HG03045 (cell line): ENCODE measurements around the gene KCNJ16.

ENCODE experiments used
- ATAC-seq: cut with Tn5 transposase; IDR thresholded peaks from one replicate; pipeline ENCODE4 v1.9.1; 2021; ENCODE audit warnings: mild to moderate bottlenecking, moderate library complexity; ENCODE audit not compliant: unreplicated experiment

Gene KCNJ16

GRCh38 chr17:70067134-70067533 lies 7.9 kb upstream of the KCNJ16 start:
- ATAC-seq: no peak

GRCh38 chr17:70070305-70071027 lies 4.6 kb upstream of the KCNJ16 start:
- ATAC-seq: no peak

GRCh38 chr17:70071127-70071526 lies 3.9 kb upstream of the KCNJ16 start:
- ATAC-seq: no peak

GRCh38 chr17:70071620-70072019 lies 3.4 kb upstream of the KCNJ16 start:
- no peak for ATAC-seq

GRCh38 chr17:70072546-70073309 lies 2.3 kb upstream of the KCNJ16 start:
- ATAC-seq: no peak

- no peak for ATAC-seq
Observed at GRCh38 chr17:70073310-70073709, 1.7 kb upstream of the KCNJ16 start.

- ATAC-seq: no peak
Observed at GRCh38 chr17:70073799-70074198, 1.2 kb upstream of the KCNJ16 start.

- ATAC-seq: no peak
Observed at GRCh38 chr17:70074236-70074830, 692 bp upstream of the KCNJ16 start.

GRCh38 chr17:70076189-70076588 lies 1.2 kb downstream of the KCNJ16 start:
- no peak for ATAC-seq

GRCh38 chr17:70076831-70077230 lies 1.8 kb downstream of the KCNJ16 start:
- ATAC-seq: no peak

- ATAC-seq: no peak
Observed at GRCh38 chr17:70078549-70078948, 3.5 kb downstream of the KCNJ16 start.

- no peak for ATAC-seq
Observed at GRCh38 chr17:70078994-70079531, 4.0 kb downstream of the KCNJ16 start.

GRCh38 chr17:70080541-70081347 lies 5.7 kb downstream of the KCNJ16 start:
- ATAC-seq: no peak

- no peak for ATAC-seq
Observed at GRCh38 chr17:70081885-70082284, 6.9 kb downstream of the KCNJ16 start.

GRCh38 chr17:70084476-70084875 lies 9.5 kb downstream of the KCNJ16 start:
- ATAC-seq: no peak

GRCh38 chr17:70086516-70086915 lies 11.5 kb downstream of the KCNJ16 start:
- no peak for ATAC-seq

GRCh38 chr17:70089513-70090148 lies 14.6 kb downstream of the KCNJ16 start:
- ATAC-seq: no peak

GRCh38 chr17:70091005-70091568 lies 16.1 kb downstream of the KCNJ16 start:
- no peak for ATAC-seq

- no peak for ATAC-seq
Observed at GRCh38 chr17:70091696-70092095, 16.7 kb downstream of the KCNJ16 start.

GRCh38 chr17:70093163-70093562 lies 18.1 kb downstream of the KCNJ16 start:
- ATAC-seq: no peak
